Uterus (tissue), 2 donors: ENCODE results near the gene GTF2F2.

Experiments
- CTCF ChIP-seq, 4 experiments: fragments of 200-600 bp in 2 of 4; fragments of 450-650 bp in 2 of 4; sonication (generic) in 2 of 4; IDR thresholded peaks; one replicate each; pipeline ENCODE4 v1.5.1; 2016 to 2019; ENCODE audit warnings: antibody characterized with exemption in 4 of 4, mild to moderate bottlenecking in 2 of 4, moderate library complexity in 1 of 4
- POLR2A ChIP-seq, 2 donors: fragments of 450-650 bp; IDR thresholded peaks; one replicate each; pipeline ENCODE4 v1.6.1; 2016; ENCODE audit warnings: antibody characterized with exemption in 2 of 2, mild to moderate bottlenecking in 1 of 2, moderate library complexity in 1 of 2

GRCh38 chr13:45078003-45078402 is 42.3 kb upstream of the GTF2F2 start:
- no peak for TF ChIP-seq CTCF (IDR thresholded peaks at IDR 0.05)
- TF ChIP-seq POLR2A (IDR thresholded peaks at IDR 0.05), result no peak
